CD4-positive, alpha-beta T cell treated with Interleukin-2 at 100 ng/mL for 4 hours (primary cell): ENCODE results near the gene SNED1.

ENCODE experiments used
- DNase-seq: peaks from one replicate; pipeline ENCODE4 v3.0.0-alpha.2; 2020; ENCODE audit warnings: low spot score

SNED1 gene

GRCh38 chr2:241068136-241068941, 69.9 kb downstream of the SNED1 start:
- no peak for DNase-seq

DNA sequence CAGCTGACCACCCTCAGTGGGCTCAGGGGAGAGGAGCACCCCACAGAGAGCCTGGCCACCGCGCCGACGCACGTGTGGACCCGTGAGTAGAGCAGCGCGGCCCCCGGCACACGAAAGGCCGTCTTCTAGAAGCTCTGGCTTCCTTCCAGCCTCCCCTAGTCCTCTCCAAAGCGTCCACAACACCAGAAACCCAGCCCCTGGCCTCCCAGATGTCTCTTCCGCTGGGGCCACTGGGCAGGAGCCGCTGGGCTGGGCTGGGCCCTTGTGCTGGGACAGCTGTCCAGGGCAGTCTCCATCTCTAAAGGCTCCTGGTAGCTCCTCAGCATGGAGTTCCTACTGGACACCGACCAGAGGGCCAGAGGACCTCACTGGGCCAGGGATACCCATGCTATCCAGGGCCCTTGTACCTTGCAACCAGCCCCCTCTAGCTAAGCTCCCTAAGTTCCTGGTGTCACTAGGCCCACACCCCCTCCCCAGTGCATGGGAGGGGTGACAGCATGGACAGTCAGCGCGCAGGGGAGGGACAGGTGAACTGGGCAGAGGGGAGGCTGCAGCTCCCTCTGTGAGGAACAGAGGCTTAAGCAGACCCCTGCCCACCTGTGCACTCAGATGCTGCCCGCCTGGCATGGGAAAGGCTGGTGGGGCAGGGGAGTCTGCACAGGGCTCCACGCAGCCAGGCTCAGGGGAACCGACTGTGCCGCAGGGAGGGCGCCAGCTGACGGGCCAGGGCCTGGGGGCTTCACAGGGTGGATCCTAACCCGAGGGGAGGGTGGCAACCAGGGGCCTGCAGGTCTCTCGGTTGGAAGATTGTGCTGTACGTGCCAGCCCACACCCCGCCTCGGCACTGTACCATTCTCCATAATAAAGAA, 70.8 kb downstream of the SNED1 start:
- no peak for DNase-seq

DNA sequence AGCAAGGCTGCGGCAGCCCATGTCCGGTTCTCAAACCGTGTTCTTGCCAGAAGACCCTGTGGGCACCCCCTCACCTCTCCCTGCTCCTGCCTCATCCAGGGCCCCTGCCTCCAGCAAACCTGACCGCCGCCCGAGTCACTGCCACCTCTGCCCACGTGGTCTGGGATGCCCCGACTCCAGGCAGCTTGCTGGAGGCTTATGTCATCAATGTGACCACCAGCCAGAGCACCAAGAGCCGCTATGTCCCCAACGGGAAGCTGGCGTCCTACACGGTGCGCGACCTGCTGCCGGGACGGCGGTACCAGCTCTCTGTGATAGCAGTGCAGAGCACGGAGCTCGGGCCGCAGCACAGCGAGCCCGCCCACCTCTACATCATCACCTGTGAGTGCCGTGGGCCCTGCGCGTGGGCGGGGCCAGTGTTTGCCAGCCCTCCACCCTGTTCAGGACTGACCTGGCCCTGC, 71.4 kb downstream of the SNED1 start:
- no peak for DNase-seq

GRCh38 chr2:241070361-241070760, 71.9 kb downstream of the SNED1 start:
- no peak for DNase-seq

- DNase-seq, result no peak
Measured at GRCh38 chr2:241070811-241071676, 72.6 kb downstream of the SNED1 start.

GRCh38 chr2:241071677-241072111, 73.3 kb downstream of the SNED1 start:
- no peak for DNase-seq

DNA sequence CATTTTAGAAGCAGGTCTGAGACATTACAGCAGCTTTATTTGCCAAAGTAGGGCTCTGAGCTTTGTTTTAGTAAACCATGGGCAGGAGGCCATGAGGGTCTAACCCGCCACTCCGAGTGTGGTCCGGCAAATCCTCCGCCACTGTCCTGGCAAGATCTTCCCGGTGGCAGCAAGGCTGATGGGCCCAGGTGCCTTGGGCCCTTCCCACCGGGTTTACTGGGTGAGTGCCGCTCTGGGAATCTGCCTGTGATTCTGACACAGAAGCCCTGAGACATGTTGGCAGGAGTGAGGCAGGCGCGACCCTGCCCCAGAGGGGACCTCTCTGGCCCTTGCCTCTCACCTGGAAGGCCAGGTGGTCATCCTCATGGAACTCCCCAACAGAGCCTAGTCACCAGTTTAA, 73.7 kb downstream of the SNED1 start:
- DNase-seq, result no peak

DNA sequence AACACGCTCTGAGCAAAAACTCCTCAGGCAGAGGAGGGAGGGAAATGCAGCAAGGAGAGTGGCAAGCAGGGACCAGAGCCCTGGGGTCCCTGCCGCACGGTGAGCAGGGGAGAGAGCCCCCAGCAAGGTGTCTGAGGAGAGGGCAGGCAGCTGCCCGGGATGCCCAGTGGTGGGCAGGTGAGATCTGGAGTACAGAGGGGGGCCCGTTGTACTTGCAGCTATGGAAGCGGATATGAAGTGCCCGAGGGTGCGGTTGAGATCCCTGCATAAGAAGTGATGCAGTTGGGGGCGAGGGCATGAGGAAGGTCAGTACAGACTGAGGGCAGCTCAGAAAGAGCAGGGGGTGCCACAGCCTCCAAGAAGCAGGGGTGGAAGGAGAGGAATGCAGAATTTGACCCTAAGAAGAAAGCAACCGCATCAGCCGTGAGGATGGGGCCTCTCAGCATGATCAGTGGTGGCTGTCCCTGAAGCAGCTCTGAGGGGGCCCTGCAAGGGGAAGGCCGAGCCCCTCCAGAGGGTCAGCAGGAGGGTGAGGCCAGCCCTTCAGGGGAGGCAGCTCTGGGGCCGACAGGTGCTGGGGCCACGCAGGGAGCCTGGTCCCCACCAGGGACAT, 74.2 kb downstream of the SNED1 start:
- no peak for DNase-seq

DNA sequence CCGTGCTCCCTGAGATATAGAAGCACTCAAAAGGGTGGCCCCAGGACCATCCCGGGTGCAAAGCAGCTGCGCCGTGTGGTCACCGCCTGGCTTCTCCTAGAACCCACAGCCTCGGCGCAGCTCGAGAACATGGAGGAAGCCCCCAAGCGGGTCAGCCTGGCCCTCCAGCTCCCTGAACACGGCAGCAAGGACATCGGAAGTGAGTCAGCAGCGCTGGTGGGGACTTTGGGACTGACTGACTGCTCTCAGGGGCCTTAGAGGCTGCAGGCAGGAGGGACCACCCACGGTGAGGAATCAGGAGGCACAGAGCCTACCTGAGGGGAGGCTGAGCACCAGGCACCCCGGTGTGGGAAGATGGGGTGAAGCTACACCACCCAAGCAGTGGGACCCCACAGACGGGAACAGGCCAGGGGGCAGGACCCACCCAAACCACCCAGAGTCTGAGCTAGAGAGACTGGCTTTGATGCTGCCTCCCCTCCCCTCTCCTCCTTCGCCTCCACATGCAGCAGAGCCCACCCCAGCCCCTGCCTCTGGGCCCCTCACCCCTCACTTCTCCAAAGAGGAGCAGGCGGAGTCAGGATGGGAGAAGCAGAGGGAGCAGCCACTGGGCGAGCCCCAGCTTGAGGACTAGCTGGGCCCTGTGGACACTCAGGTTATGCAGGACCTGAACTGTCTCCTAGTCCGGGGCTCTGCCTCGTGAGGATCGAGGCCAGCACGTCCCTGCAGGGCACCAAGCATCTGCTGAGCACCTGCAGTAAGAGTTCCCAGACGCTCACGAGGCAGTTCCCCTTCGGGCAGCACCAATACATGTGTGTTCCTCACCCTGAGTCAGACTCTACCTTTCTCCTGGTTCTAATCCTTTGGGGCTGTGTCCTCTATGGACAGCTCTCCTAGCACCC, 75.0 kb downstream of the SNED1 start:
- no peak for DNase-seq

- no peak for DNase-seq
Measured at GRCh38 chr2:241074065-241074818, 75.8 kb downstream of the SNED1 start.

DNA sequence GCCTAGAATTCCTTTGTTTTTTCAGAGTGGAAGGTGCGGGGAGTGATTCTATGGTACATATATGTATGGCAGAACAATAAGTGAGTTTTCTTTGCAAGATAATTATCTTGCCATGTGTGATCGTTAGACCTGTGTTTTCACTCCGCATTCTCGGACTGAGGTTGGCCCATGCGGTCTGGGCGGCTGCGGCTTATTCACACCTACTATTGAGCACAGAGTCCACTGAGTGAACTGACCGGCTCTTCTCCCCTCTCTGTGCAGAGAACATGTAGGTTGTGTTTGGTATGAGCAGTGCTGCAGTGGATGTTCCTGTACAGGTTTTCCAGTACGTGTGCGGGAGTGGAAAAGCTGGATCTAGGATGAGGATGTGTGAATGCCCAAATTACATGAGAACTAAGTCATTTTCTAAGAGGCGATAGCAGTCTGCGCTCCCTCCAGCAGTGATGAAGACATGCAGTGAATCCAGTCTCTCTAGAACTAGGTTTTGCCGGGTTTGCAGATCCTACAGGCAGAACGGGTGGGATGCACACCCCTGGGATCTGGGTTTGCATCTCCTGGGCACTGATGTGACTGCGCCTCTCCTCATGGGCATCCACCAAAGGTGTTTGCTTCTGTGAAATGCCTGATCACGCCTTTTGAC, 76.6 kb downstream of the SNED1 start:
- DNase-seq, result no peak

DNA sequence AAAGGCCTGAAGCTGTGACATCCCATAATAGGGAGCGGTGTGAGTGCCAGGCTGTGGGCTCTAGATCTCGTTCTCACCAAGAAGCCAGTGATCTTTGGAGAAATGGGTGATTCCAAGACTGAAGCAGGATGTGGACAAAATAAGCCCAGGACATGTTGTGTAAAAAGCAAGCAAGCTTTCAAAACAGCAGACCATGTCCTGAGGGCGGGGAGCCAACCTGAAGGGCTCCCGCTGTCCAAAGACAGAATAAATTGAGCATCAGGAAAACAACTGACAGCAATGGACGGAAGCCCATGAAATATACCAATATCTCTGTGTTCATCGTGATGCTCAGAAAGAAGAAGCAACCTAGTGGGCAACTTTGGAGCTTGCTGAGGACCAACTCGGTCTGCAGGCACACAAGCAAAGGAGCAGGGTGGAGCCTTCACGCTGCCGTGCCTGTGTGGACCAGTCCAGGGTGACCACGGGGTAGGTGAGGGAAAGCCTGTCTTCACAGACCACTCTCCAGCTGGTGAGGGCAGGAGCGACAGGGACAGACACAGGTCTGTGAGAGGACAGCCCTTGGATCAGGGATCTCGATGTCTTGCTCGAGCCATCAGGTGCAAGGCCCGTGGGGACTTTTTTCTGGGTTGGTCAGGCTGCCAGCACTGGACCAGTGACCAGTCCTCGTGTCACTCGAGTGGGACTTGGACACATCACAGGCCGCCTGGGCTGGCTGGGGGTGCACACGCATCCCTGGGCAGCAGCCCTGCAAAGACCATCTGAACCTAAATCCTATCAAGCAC, 82.2 kb downstream of the SNED1 start:
- no peak for DNase-seq

- no peak for DNase-seq
Measured at GRCh38 chr2:241081190-241081642, 82.8 kb downstream of the SNED1 start.

GRCh38 chr2:241081643-241082340, 83.4 kb downstream of the SNED1 start:
- DNase-seq, result no peak

- DNase-seq, result no peak
Measured at GRCh38 chr2:241082341-241083090, 84.1 kb downstream of the SNED1 start.

DNA sequence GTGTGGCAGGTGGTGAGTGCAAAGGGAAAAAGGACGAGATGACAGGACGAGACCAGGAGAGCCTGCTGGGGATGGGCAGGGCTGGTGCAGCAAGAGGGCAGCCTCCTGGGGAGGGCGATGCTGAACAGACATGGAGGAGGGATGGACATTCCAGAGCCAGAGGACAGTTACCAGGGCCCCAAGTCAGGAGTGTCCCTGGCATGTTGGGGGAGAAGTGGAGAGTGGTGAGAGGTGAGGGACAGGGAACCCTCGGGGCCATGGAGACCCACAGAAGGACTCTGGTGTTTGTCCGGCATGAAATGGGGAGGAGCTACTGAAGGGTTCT, 84.6 kb downstream of the SNED1 start:
- no peak for DNase-seq

- no peak for DNase-seq
Measured at GRCh38 chr2:241084856-241085444, 86.5 kb downstream of the SNED1 start.
